Measurements from ENCODE around the gene GOLGA3.

The GOLGA3 gene

GRCh38 chr12:132827763-132828703 lies 636 bp downstream of the GOLGA3 start:
- no peak overlapping the region for H3K4ac ChIP-seq (ENCODE audit: low read length)
- peak overlapping the region; percentile 98 for H3K9ac ChIP-seq (ENCODE audit: low read depth, low read length, poor library complexity)
- H3K27me3 ChIP-seq (ENCODE audit: control insufficient read depth in 3 of 3, insufficient read depth in 3 of 3, low read depth in 1 of 3, low read length in 3 of 3), result no peaks in the 10 kb centered on the region
- peaks cover 2 to 4% of the 10 kb centered on the region in 2 donors for H3K4me1 ChIP-seq (ENCODE audit: control insufficient read depth in 2 of 2, insufficient read depth in 1 of 2, low read depth in 1 of 2, low read length in 2 of 2)
- H4K8ac ChIP-seq (ENCODE audit: low read depth, low read length), result no peak overlapping the region
- H3K36me3 ChIP-seq (replicated peaks in 1 of 2; ENCODE audit: control insufficient read depth in 2 of 2, insufficient read depth in 2 of 2, low read length in 2 of 2), result peaks cover 18 to 36% of the 10 kb centered on the region in 2 donors
- WGBS, 2 donors (ENCODE audit: extremely low coverage in 2 of 2, insufficient read length in 2 of 2, insufficient replicate concordance in 1 of 2), result no CpG with 5 or more reads among the region's 59 CpGs
- peak overlapping the region; percentile 86 for H3K23ac ChIP-seq (ENCODE audit: low read depth, low read length, poor library complexity)
- peaks cover 0 to 9% of the 10 kb centered on the region in 2 donors for H3K9me3 ChIP-seq (replicated peaks in 1 of 2; ENCODE audit: control insufficient read depth in 2 of 2, insufficient read depth in 1 of 2, low read depth in 1 of 2, low read length in 2 of 2)
- peak overlapping the region; percentile 43 for H4K91ac ChIP-seq (ENCODE audit: low read depth, low read length, poor library complexity)
- H3K4me3 ChIP-seq (ENCODE audit: low read length in 2 of 2), result peak overlapping the region; percentile 91 to 100
- H2AK5ac ChIP-seq (ENCODE audit: low read depth, low read length), result peak overlapping the region; percentile 92
- H3K27ac ChIP-seq (replicated peaks; ENCODE audit: low read length), result no peak overlapping the region
- peak overlapping the region; percentile 31 for H2BK5ac ChIP-seq (ENCODE audit: low read length)
- no peak overlapping the region for H2BK120ac ChIP-seq (ENCODE audit: low read depth, low read length)
- peaks cover 14% of the 10 kb centered on the region for H3K79me1 ChIP-seq (ENCODE audit: low read depth, low read length)
- peak overlapping the region; percentile 90 for H3K18ac ChIP-seq (ENCODE audit: low read length)
- no peak overlapping the region for H2BK12ac ChIP-seq (ENCODE audit: low read length)
- no peak for DNase-seq (ENCODE audit: low spot score)
- peak overlapping the region; percentile 90 for H3K4me2 ChIP-seq (ENCODE audit: insufficient read depth, low read length, poor library complexity, severe bottlenecking)
- peak overlapping the region; percentile 92 for H3K14ac ChIP-seq (ENCODE audit: low read length)
- H2BK15ac ChIP-seq (ENCODE audit: low read length), result no peak overlapping the region
- H2AFZ ChIP-seq (ENCODE audit: low read length), result peak overlapping the region; percentile 97

- Histone ChIP-seq H3K18ac (ENCODE audit: low read length) (no peak overlapping the region), H3K4ac (ENCODE audit: low read length) (no peak overlapping the region), H3K9ac (ENCODE audit: low read depth, low read length, poor library complexity) (no peak overlapping the region), H2BK12ac (ENCODE audit: low read length) (no peak overlapping the region), H3K4me3 (ENCODE audit: low read length in 2 of 2) (no peak overlapping the region), H3K27me3 (ENCODE audit: control insufficient read depth in 3 of 3, insufficient read depth in 3 of 3, low read depth in 1 of 3, low read length in 3 of 3) (no peaks in the 10 kb centered on the region), H3K4me1 (ENCODE audit: control insufficient read depth in 2 of 2, insufficient read depth in 1 of 2, low read depth in 1 of 2, low read length in 2 of 2) (peaks cover 2 to 4% of the 10 kb centered on the region in 2 donors), H3K4me2 (ENCODE audit: insufficient read depth, low read length, poor library complexity, severe bottlenecking) (no peak overlapping the region), H3K9me3 (replicated peaks in 1 of 2; ENCODE audit: control insufficient read depth in 2 of 2, insufficient read depth in 1 of 2, low read depth in 1 of 2, low read length in 2 of 2) (peaks cover 0 to 9% of the 10 kb centered on the region in 2 donors), H3K27ac (replicated peaks; ENCODE audit: low read length) (no peak overlapping the region), H3K14ac (ENCODE audit: low read length) (no peak overlapping the region), H2AK5ac (ENCODE audit: low read depth, low read length) (no peak overlapping the region), H4K8ac (ENCODE audit: low read depth, low read length) (no peak overlapping the region), H2AFZ (ENCODE audit: low read length) (no peak overlapping the region), H2BK120ac (ENCODE audit: low read depth, low read length) (no peak overlapping the region), H3K23ac (ENCODE audit: low read depth, low read length, poor library complexity) (no peak overlapping the region), H3K79me1 (ENCODE audit: low read depth, low read length) (peaks cover 17% of the 10 kb centered on the region), H4K91ac (ENCODE audit: low read depth, low read length, poor library complexity) (no peak overlapping the region), H2BK5ac (ENCODE audit: low read length) (no peak overlapping the region), H2BK15ac (ENCODE audit: low read length) (no peak overlapping the region), H3K36me3 (replicated peaks in 1 of 2; ENCODE audit: control insufficient read depth in 2 of 2, insufficient read depth in 2 of 2, low read length in 2 of 2) (peaks cover 21 to 47% of the 10 kb centered on the region in 2 donors)
- no CpG with 5 or more reads among the region's 16 CpGs for WGBS, 2 donors (ENCODE audit: extremely low coverage in 2 of 2, insufficient read length in 2 of 2, insufficient replicate concordance in 1 of 2)
- DNase-seq (ENCODE audit: low spot score), result no peak
These were observed 2.8 kb downstream of the GOLGA3 start for GRCh38 chr12:132825861-132826260.

GRCh38 chr12:132825089-132825488 lies 3.6 kb downstream of the GOLGA3 start:
- Histone ChIP-seq H3K4me3 (ENCODE audit: low read length in 2 of 2) (no peak overlapping the region), H3K36me3 (replicated peaks in 1 of 2; ENCODE audit: control insufficient read depth in 2 of 2, insufficient read depth in 2 of 2, low read length in 2 of 2) (peaks cover 26 to 54% of the 10 kb centered on the region in 2 donors), H2BK120ac (ENCODE audit: low read depth, low read length) (no peak overlapping the region), H2BK5ac (ENCODE audit: low read length) (no peak overlapping the region), H2BK12ac (ENCODE audit: low read length) (no peak overlapping the region), H3K9me3 (replicated peaks in 1 of 2; ENCODE audit: control insufficient read depth in 2 of 2, insufficient read depth in 1 of 2, low read depth in 1 of 2, low read length in 2 of 2) (peaks cover 0 to 9% of the 10 kb centered on the region in 2 donors), H3K4me1 (ENCODE audit: control insufficient read depth in 2 of 2, insufficient read depth in 1 of 2, low read depth in 1 of 2, low read length in 2 of 2) (peaks cover 2 to 4% of the 10 kb centered on the region in 2 donors), H2AFZ (ENCODE audit: low read length) (no peak overlapping the region), H2BK15ac (ENCODE audit: low read length) (no peak overlapping the region), H3K9ac (ENCODE audit: low read depth, low read length, poor library complexity) (no peak overlapping the region), H3K4me2 (ENCODE audit: insufficient read depth, low read length, poor library complexity, severe bottlenecking) (no peak overlapping the region), H3K27ac (replicated peaks; ENCODE audit: low read length) (no peak overlapping the region), H3K27me3 (ENCODE audit: control insufficient read depth in 3 of 3, insufficient read depth in 3 of 3, low read depth in 1 of 3, low read length in 3 of 3) (no peaks in the 10 kb centered on the region), H4K8ac (ENCODE audit: low read depth, low read length) (peak overlapping the region; percentile 65), H3K18ac (ENCODE audit: low read length) (no peak overlapping the region), H3K79me1 (ENCODE audit: low read depth, low read length) (peaks cover 17% of the 10 kb centered on the region), H3K14ac (ENCODE audit: low read length) (no peak overlapping the region), H4K91ac (ENCODE audit: low read depth, low read length, poor library complexity) (no peak overlapping the region), H3K23ac (ENCODE audit: low read depth, low read length, poor library complexity) (no peak overlapping the region), H3K4ac (ENCODE audit: low read length) (no peak overlapping the region), H2AK5ac (ENCODE audit: low read depth, low read length) (no peak overlapping the region)
- DNase-seq (ENCODE audit: low spot score), result no peak
- WGBS, 2 donors (ENCODE audit: extremely low coverage in 2 of 2, insufficient read length in 2 of 2, insufficient replicate concordance in 1 of 2), result no CpG with 5 or more reads among the region's 18 CpGs

- H3K14ac ChIP-seq (ENCODE audit: low read length), result no peak overlapping the region
- H3K4me2 ChIP-seq (ENCODE audit: insufficient read depth, low read length, poor library complexity, severe bottlenecking), result no peak overlapping the region
- H4K91ac ChIP-seq (ENCODE audit: low read depth, low read length, poor library complexity), result no peak overlapping the region
- WGBS, 2 donors (ENCODE audit: extremely low coverage in 2 of 2, insufficient read length in 2 of 2, insufficient replicate concordance in 1 of 2), result no CpG with 5 or more reads among the region's 7 CpGs
- H3K4me1 ChIP-seq (ENCODE audit: control insufficient read depth in 2 of 2, insufficient read depth in 1 of 2, low read depth in 1 of 2, low read length in 2 of 2), result peaks cover 2 to 4% of the 10 kb centered on the region in 2 donors
- H2AK5ac ChIP-seq (ENCODE audit: low read depth, low read length), result no peak overlapping the region
- no peak overlapping the region for H2BK120ac ChIP-seq (ENCODE audit: low read depth, low read length)
- DNase-seq (ENCODE audit: low spot score), result no peak
- no peak overlapping the region for H2AFZ ChIP-seq (ENCODE audit: low read length)
- H2BK15ac ChIP-seq (ENCODE audit: low read length), result no peak overlapping the region
- H3K9ac ChIP-seq (ENCODE audit: low read depth, low read length, poor library complexity), result no peak overlapping the region
- H4K8ac ChIP-seq (ENCODE audit: low read depth, low read length), result no peak overlapping the region
- no peak overlapping the region for H3K23ac ChIP-seq (ENCODE audit: low read depth, low read length, poor library complexity)
- H2BK12ac ChIP-seq (ENCODE audit: low read length), result no peak overlapping the region
- no peak overlapping the region for H2BK5ac ChIP-seq (ENCODE audit: low read length)
- H3K4ac ChIP-seq (ENCODE audit: low read length), result no peak overlapping the region
- peaks cover 31 to 64% of the 10 kb centered on the region in 2 donors for H3K36me3 ChIP-seq (replicated peaks in 1 of 2; ENCODE audit: control insufficient read depth in 2 of 2, insufficient read depth in 2 of 2, low read length in 2 of 2)
- H3K18ac ChIP-seq (ENCODE audit: low read length), result no peak overlapping the region
- no peak overlapping the region for H3K27ac ChIP-seq (replicated peaks; ENCODE audit: low read length)
- H3K9me3 ChIP-seq (replicated peaks in 1 of 2; ENCODE audit: control insufficient read depth in 2 of 2, insufficient read depth in 1 of 2, low read depth in 1 of 2, low read length in 2 of 2), result no peaks in the 10 kb centered on the region
- H3K79me1 ChIP-seq (ENCODE audit: low read depth, low read length), result peaks cover 17% of the 10 kb centered on the region
- H3K27me3 ChIP-seq (ENCODE audit: control insufficient read depth in 3 of 3, insufficient read depth in 3 of 3, low read depth in 1 of 3, low read length in 3 of 3), result no peaks in the 10 kb centered on the region
- no peak overlapping the region for H3K4me3 ChIP-seq (ENCODE audit: low read length in 2 of 2)
These were observed 4.6 kb downstream of the GOLGA3 start for GRCh38 chr12:132824053-132824452.

Measured in neuronal stem cell (in vitro differentiated cells).